GM23338 (cell line): ENCODE results near the gene ABCA4.

Experiments used
- CREB1 ChIP-seq: fragments of 250-450 bp; sonication (Bioruptor Pico); IDR thresholded peaks from 2 replicates; pipeline ENCODE4 v1.5.0; 2020; ENCODE audit warnings: low read depth, mild to moderate bottlenecking, moderate library complexity
- CTCF ChIP-seq, 2 experiments: fragments of 200-600 bp in 1 of 2; sonication (generic) in 1 of 2; conservative IDR thresholded peaks; 2 replicates each; pipeline versions ENCODE4 v1.5.1 to v1.6.1; 2016 to 2017; ENCODE audit warnings: antibody characterized with exemption in 2 of 2, low read depth in 2 of 2, mild to moderate bottlenecking in 2 of 2, moderate library complexity in 1 of 2
- ETS1 ChIP-seq: IDR thresholded peaks from 2 replicates; pipeline ENCODE4 v1.6.1; 2016; ENCODE audit warnings: antibody characterized with exemption
- EZH2 ChIP-seq: fragments of 200-600 bp; sonication (generic); IDR thresholded peaks from one replicate; pipeline ENCODE4 v1.8.0; 2017; ENCODE audit warnings: antibody characterized with exemption, mild to moderate bottlenecking, low read depth; ENCODE audit not compliant: unreplicated experiment
- EZH2phosphoT487 ChIP-seq: fragments of 200-600 bp; sonication (generic); IDR thresholded peaks from one replicate; pipeline ENCODE4 v1.8.1; 2018; ENCODE audit warnings: antibody characterized with exemption; ENCODE audit not compliant: unreplicated experiment
- JUNB ChIP-seq: IDR thresholded peaks from one replicate; pipeline ENCODE4 v1.6.1; 2016; ENCODE audit warnings: antibody characterized with exemption; ENCODE audit not compliant: unreplicated experiment
- POLR2AphosphoS5 ChIP-seq: IDR thresholded peaks from 2 replicates; pipeline ENCODE4 v1.6.1; 2016; ENCODE audit warnings: antibody characterized with exemption, low read depth
- REST ChIP-seq: IDR thresholded peaks from one replicate; pipeline ENCODE4 v1.6.1; 2018; ENCODE audit warnings: antibody characterized with exemption; ENCODE audit not compliant: unreplicated experiment
- STAT1 ChIP-seq: IDR thresholded peaks from one replicate; pipeline ENCODE4 v1.6.1; 2016; ENCODE audit warnings: antibody characterized with exemption; ENCODE audit not compliant: unreplicated experiment
- ZNF114 ChIP-seq: fragments of 250-450 bp; sonication (Bioruptor Pico); IDR thresholded peaks from 2 replicates; pipeline ENCODE4 v1.5.0; 2020; ENCODE audit warnings: mild to moderate bottlenecking, moderate library complexity
- ZNF331 ChIP-seq: fragments of 250-450 bp; sonication (Bioruptor Pico); IDR thresholded peaks from 2 replicates; pipeline ENCODE4 v1.5.0; 2020; ENCODE audit warnings: low read depth, mild to moderate bottlenecking, moderate library complexity

GRCh38 chr1:94024104-94024792 is 96.7 kb downstream of the ABCA4 start:
- TF ChIP-seq CTCF (conservative IDR thresholded peaks at IDR 0.05; ENCODE audit: low read depth in 2 of 2) (no peak), POLR2AphosphoS5 (no peak), ZNF114 (no peak), EZH2 (no peak), REST (no peak), JUNB (no peak), CREB1 (no peak), ETS1 (no peak), ZNF331 (no peak), EZH2phosphoT487 (no peak), STAT1 (no peak)
